K562 (cell line): Measurements from ENCODE around the gene TMEM107. TPM values are rescaled to one million over a fixed set of nuclear protein-coding genes. Genes with fewer than 3 reads are reported as not detected.

Experiments
- BDP1 ChIP-seq: IDR thresholded peaks from 3 replicates; pipeline ENCODE4 v1.6.1; 2011; ENCODE audit not compliant: insufficient read length, insufficient read depth
- BHLHE40 ChIP-seq: IDR thresholded peaks from 2 replicates; pipeline ENCODE4 v1.6.1; 2011; ENCODE audit warnings: low read length, improper control_type of control experiment
- BRCA1 ChIP-seq, 2 experiments: fragments of 450-650 bp in 1 of 2; sonication (generic) in 1 of 2; formaldehyde crosslinking in 1 of 2; IDR thresholded peaks; 2 replicates each; pipeline versions ENCODE4 v1.5.0 to v1.6.1; 2017 to 2020; ENCODE audit warnings: mild to moderate bottlenecking in 1 of 2, missing genetic modification reagents in 1 of 2
- CHCHD3 ChIP-seq: fragments of 250-450 bp; sonication (Bioruptor Pico); IDR thresholded peaks from 2 replicates; pipeline ENCODE4 v2.1.2; 2022; ENCODE audit warnings: mild to moderate bottlenecking
- CSDE1 ChIP-seq, 2 experiments: fragments of 450-650 bp; IDR thresholded peaks; 2 replicates each; pipeline ENCODE4 v1.6.1; 2016; ENCODE audit warnings: mild to moderate bottlenecking in 1 of 2
- DPF2 ChIP-seq: fragments of 450-650 bp; IDR thresholded peaks from 2 replicates; pipeline ENCODE4 v1.6.1; 2016
- GATAD2A ChIP-seq: fragments of 450-650 bp; IDR thresholded peaks from 2 replicates; pipeline ENCODE4 v1.6.1; 2017
- HDAC2 ChIP-seq: fragments of 450-650 bp; IDR thresholded peaks from 2 replicates; pipeline ENCODE4 v1.6.1; 2016; ENCODE audit warnings: mild to moderate bottlenecking
- HDAC6 ChIP-seq: IDR thresholded peaks from 2 replicates; pipeline ENCODE4 v1.6.1; 2012; ENCODE audit warnings: low read depth, mild to moderate bottlenecking, control low read depth, inconsistent platforms, low read length, moderate library complexity
- HDAC8 ChIP-seq: fragments of 450-650 bp; IDR thresholded peaks from 2 replicates; pipeline ENCODE4 v1.6.1; 2016; ENCODE audit warnings: mild to moderate bottlenecking, missing genetic modification characterization, moderate library complexity, missing compliant biosample characterization
- HNRNPLL ChIP-seq: fragments of 200-400 bp; formaldehyde crosslinking; IDR thresholded peaks from 2 replicates; pipeline ENCODE4 v1.6.1; 2017; ENCODE audit warnings: low read length, low read depth, mild to moderate bottlenecking; ENCODE audit not compliant: poor library complexity, severe bottlenecking
- NCOA2 ChIP-seq, 2 experiments: fragments of 450-650 bp; IDR thresholded peaks; 2 replicates each; pipeline ENCODE4 v1.6.1; 2018; ENCODE audit warnings: mild to moderate bottlenecking in 2 of 2, moderate library complexity in 1 of 2; ENCODE audit not compliant: partially characterized antibody in 2 of 2
- PCBP2 ChIP-seq: fragments of 200-400 bp; formaldehyde crosslinking; IDR thresholded peaks from 2 replicates; pipeline ENCODE4 v1.6.1; 2018; ENCODE audit warnings: low read length, low read depth, mild to moderate bottlenecking, moderate library complexity; ENCODE audit not compliant: poor library complexity, severe bottlenecking
- POLR2H ChIP-seq: IDR thresholded peaks from 2 replicates; pipeline ENCODE4 v1.6.1; 2016; ENCODE audit warnings: missing genetic modification characterization, low read depth, mild to moderate bottlenecking, control low read depth, missing compliant biosample characterization, moderate library complexity
- PRMT5 ChIP-seq: sonication (generic); formaldehyde crosslinking; IDR thresholded peaks from 2 replicates; pipeline ENCODE4 v1.5.0; 2020; ENCODE audit warnings: missing genetic modification reagents
- WHSC1 ChIP-seq: IDR thresholded peaks from one replicate; pipeline ENCODE4 v1.6.1; 2012; ENCODE audit warnings: low read length, control low read depth, inconsistent platforms
- ZNF253 ChIP-seq: fragments of 250-450 bp; sonication (Bioruptor Pico); conservative IDR thresholded peaks from 2 replicates; pipeline ENCODE4 v1.6.1; 2021; ENCODE audit warnings: mild to moderate bottlenecking
- ZNF445 ChIP-seq: fragments of 250-450 bp; sonication (Bioruptor Pico); IDR thresholded peaks from 2 replicates; pipeline ENCODE4 v1.4.0; 2020; ENCODE audit warnings: low read depth, mild to moderate bottlenecking, moderate library complexity
- polyA plus RNA-seq, 8 experiments: library from polyadenylated mRNA; depleted of rRNA in 4 of 8; stranded (reverse) in 5 of 8; unstranded in 3 of 8; fragments of >200 nt; fragmentation: Nextera tagmentation in 2 of 8; fragmentation: Illumina TruSeq in 1 of 8; extraction: Ambion mirVana in 2 of 8; extraction: Trizol in 1 of 8; gene quantifications; 2 replicates each; pipeline versions ENCODE4 v1.2.1 to v1.2.3, GENCODE V29; 2011 to 2014; ENCODE audit warnings: inconsistent platforms in 1 of 8, missing spikeins in 1 of 8
- total RNA-seq, 7 experiments: library from RNA; depleted of rRNA in 6 of 7; stranded (reverse); fragments of >200 nt in 6 of 7; fragmentation: Illumina TruSeq in 2 of 7; extraction: Trizol in 2 of 7; gene quantifications; 2 replicates each; pipeline versions ENCODE4 v1.2.1 to v1.2.3, GENCODE V29; 2011 to 2021; ENCODE audit warnings: low replicate concordance in 1 of 7
- TF ChIP-seq, protein P1 (sequence below): fragments of 250-450 bp; sonication (Bioruptor Pico); IDR thresholded peaks from 2 replicates; pipeline ENCODE4 v1.5.1; 2021; ENCODE audit warnings: mild to moderate bottlenecking
- TF ChIP-seq, protein P2 (sequence below): fragments of 450-650 bp; IDR thresholded peaks from 2 replicates; pipeline ENCODE4 v1.6.1; 2014; ENCODE audit warnings: low read depth, mild to moderate bottlenecking, moderate library complexity, borderline replicate concordance
- TF ChIP-seq, protein P3 (sequence below): fragments of 250-450 bp; sonication (Bioruptor Pico); IDR thresholded peaks from 2 replicates; pipeline ENCODE4 v1.4.0; 2020
- TF ChIP-seq, protein P4 (sequence below): fragments of 250-450 bp; sonication (Bioruptor Pico); IDR thresholded peaks from 2 replicates; pipeline ENCODE4 v1.5.0; 2021; ENCODE audit warnings: mild to moderate bottlenecking, moderate library complexity

TMEM107 gene
- total and polyA plus RNA-seq, 9 of the 15 experiments (the other 6 are each of a cell fraction or from before 2014, with no cell fraction given), result 7.1 to 26.2 (median 16.9) TPM

DNA sequence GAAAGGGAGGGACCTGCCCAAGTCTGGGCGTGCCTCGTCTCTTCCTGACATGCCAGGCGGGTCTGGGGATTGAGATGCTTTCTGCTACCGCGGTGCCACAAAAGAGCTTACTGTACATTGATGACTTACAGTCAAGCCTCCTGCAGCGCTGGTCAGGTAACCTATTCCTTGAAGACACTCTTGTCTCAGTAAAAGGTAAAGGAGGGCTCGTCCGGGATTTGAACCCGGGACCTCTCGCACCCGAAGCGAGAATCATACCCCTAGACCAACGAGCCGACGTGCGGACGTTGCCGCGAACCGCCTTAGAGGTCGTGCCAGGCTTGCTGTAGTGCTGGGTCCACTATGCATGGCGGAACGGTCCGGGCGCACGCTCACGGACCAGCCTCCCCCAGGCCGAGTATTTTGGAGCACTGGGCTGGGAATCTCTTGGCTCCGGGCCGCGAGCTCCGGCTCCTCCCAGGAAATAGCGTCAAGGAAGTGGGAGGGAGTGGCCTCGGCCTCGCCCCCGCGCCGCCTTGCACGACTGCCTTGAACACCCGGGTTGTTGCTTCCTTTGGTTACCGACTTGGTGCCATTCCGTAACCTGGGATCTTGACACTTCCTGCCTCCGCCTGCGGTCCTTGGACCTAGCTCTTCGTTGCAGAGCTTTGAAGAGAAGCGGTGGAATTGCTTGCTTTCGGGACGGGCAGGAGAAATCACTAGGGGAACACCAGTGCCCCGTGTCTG is 46.6 kb upstream of the TMEM107 start (continued):
- TF ChIP-seq HNRNPLL, result peak; percentile 43
- no peak for TF ChIP-seq PRMT5 (CRISPR knock-in tag)
- no peak for TF ChIP-seq ZNF253
- TF ChIP-seq HDAC6, result no peak
- TF ChIP-seq, protein P1, sequence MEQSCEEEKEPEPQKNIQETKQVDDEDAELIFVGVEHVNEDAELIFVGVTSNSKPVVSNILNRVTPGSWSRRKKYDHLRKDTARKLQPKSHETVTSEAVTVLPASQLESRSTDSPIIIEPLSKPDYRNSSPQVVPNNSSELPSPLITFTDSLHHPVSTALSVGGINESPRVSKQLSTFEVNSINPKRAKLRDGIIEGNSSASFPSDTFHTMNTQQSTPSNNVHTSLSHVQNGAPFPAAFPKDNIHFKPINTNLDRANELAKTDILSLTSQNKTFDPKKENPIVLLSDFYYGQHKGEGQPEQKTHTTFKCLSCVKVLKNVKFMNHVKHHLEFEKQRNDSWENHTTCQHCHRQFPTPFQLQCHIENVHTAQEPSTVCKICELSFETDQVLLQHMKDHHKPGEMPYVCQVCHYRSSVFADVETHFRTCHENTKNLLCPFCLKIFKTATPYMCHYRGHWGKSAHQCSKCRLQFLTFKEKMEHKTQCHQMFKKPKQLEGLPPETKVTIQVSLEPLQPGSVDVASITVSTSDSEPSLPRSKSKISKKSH (CRISPR knock-in tag), result no peak
- TF ChIP-seq, protein P2, sequence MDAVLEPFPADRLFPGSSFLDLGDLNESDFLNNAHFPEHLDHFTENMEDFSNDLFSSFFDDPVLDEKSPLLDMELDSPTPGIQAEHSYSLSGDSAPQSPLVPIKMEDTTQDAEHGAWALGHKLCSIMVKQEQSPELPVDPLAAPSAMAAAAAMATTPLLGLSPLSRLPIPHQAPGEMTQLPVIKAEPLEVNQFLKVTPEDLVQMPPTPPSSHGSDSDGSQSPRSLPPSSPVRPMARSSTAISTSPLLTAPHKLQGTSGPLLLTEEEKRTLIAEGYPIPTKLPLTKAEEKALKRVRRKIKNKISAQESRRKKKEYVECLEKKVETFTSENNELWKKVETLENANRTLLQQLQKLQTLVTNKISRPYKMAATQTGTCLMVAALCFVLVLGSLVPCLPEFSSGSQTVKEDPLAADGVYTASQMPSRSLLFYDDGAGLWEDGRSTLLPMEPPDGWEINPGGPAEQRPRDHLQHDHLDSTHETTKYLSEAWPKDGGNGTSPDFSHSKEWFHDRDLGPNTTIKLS, result no peak
- TF ChIP-seq GATAD2A, result no peak
- TF ChIP-seq PCBP2, result no peak
- TF ChIP-seq DPF2, result no peak
- TF ChIP-seq CSDE1 (IDR thresholded peaks at IDR 0.05), result no peak
- TF ChIP-seq HDAC8 (tag), result no peak
- no peak for TF ChIP-seq WHSC1
- peak; percentile 72 for TF ChIP-seq BDP1
- TF ChIP-seq HDAC2, result no peak
- TF ChIP-seq, protein P3, sequence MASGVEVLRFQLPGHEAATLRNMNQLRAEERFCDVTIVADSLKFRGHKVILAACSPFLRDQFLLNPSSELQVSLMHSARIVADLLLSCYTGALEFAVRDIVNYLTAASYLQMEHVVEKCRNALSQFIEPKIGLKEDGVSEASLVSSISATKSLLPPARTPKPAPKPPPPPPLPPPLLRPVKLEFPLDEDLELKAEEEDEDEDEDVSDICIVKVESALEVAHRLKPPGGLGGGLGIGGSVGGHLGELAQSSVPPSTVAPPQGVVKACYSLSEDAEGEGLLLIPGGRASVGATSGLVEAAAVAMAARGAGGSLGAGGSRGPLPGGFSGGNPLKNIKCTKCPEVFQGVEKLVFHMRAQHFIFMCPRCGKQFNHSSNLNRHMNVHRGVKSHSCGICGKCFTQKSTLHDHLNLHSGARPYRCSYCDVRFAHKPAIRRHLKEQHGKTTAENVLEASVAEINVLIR (CRISPR knock-in tag), result no peak
- TF ChIP-seq CHCHD3 (CRISPR knock-in tag), result no peak
- peak; percentile 99 for TF ChIP-seq POLR2H (tag)
- TF ChIP-seq, protein P4, sequence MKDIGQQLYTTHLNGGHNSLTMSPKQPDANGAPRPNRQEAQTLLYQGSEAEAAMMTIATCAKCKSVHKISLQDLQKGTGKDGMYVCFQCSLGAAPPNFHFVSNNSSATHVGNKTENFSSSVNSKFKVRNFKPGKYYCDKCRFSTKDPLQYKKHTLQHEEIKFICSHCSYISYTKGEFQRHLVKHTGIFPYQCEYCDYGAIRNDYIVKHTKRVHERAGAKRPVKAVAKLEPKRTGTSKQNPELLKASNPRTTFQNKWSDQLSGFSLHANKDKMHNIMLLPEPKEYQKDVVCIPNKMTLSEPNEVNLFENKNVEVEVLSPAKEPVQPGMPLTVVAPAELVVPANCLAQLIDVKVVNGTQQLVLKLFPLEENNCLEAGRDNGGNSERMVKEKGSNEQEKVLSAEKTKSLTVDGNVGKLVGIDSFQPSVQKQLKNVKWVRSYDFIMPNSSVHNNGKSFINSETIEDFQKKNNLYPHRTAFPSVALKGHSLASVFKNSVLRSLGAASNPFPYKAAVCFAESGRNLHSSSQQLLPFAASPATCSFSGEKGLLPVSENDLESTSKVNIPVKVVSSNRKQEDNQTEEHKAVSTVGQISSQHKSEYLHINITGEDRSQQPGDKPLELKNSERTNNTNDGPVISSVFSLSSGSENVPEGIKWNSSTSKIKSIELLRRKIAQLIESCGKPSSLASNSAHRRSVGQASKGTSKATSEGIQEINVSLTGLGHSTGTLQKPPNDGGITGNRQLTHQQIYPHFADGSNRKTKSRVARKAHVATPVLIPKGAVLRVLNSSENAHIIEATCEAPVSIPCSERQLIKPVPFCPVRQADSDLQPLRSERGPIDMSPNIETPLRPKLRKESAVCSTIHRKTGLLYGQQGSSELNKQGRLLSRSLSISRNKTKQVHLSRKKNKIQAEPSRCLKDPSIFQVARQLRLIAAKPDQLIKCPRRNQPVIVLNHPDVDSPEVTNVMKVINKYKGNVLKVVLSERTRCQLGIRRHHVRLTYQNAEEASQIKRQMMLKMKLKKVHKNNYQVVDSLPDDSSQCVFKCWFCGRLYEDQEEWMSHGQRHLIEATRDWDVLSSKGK (CRISPR knock-in tag), result no peak
- no peak for TF ChIP-seq NCOA2 (IDR thresholded peaks at IDR 0.05; ENCODE audit: partially characterized antibody in 2 of 2)
- TF ChIP-seq BHLHE40, result no peak
- TF ChIP-seq BRCA1 (IDR thresholded peaks at IDR 0.05), result no peak
- TF ChIP-seq BRCA1 (CRISPR knock-in tag; IDR thresholded peaks at IDR 0.05), result no peak
- TF ChIP-seq ZNF445 (CRISPR knock-in tag), result no peak
